Activated B cell treated with CpG ODN at 0.5 μM for 24 hours (primary cell): Measurements from ENCODE around the gene CHKA. TPM values are rescaled to one million over a fixed set of nuclear protein-coding genes. Genes with fewer than 3 reads are reported as not detected.

Source experiments
- ATAC-seq: fragments of 200-7000 bp; cut with Tn5 transposase; one replicate; pipeline ENCODE4 v1.10.0; 2021; ENCODE audit warnings: low read depth, mild to moderate bottlenecking, moderate library complexity
- CTCF ChIA-PET: fragments of 350-600 bp; sonication (Branson Sonifier 250); formaldehyde crosslinking; loops from one replicate; lab custom pipeline; 2021; ENCODE audit warnings: antibody characterized with exemption; lab: Charles Lee
- POLR2A ChIA-PET: fragments of 350-600 bp; sonication (Branson Sonifier 250); formaldehyde crosslinking; loops from one replicate; lab custom pipeline; 2021; ENCODE audit warnings: antibody characterized with exemption; lab: Charles Lee
- DNase-seq: peaks from one replicate; pipeline ENCODE4 v3.0.0; 2022
- H3K27ac Mint-ChIP-seq: one replicate; pipeline ENCODE4 v1.8.0; 2020; ENCODE audit warnings: mixed read lengths
- H3K27me3 Mint-ChIP-seq: one replicate; pipeline ENCODE4 v1.8.0; 2021; ENCODE audit warnings: mixed read lengths
- H3K36me3 Mint-ChIP-seq: one replicate; pipeline ENCODE4 v1.8.0; 2021; ENCODE audit warnings: low read depth, mixed read lengths
- H3K4me1 Mint-ChIP-seq: one replicate; pipeline ENCODE4 v1.8.0; 2021; ENCODE audit warnings: mixed read lengths
- H3K4me3 Mint-ChIP-seq: one replicate; pipeline ENCODE4 v1.8.0; 2020; ENCODE audit warnings: mild to moderate bottlenecking, mixed read lengths
- H3K9me3 Mint-ChIP-seq: one replicate; pipeline ENCODE4 v1.8.0; 2020; ENCODE audit warnings: mixed read lengths
- intact Hi-C: fragments of 100-400 bp; cut with micrococcal nuclease; formaldehyde crosslinking; loops from one replicate; pipeline ENCODE4 v1.15.1; 2024
- total RNA-seq: library from RNA; stranded (reverse); gene quantifications from 2 replicates; pipeline ENCODE4 v1.2.3, GENCODE V29; 2022
- TF ChIP-seq, protein P1 (sequence below): fragments of 200-600 bp; IDR thresholded peaks from one replicate; pipeline ENCODE4 v1.8.0; 2022; ENCODE audit warnings: antibody characterized with exemption, mild to moderate bottlenecking

CHKA gene
- total RNA-seq, 1 donor from 2014 or later, result 16.1 TPM

DNA sequence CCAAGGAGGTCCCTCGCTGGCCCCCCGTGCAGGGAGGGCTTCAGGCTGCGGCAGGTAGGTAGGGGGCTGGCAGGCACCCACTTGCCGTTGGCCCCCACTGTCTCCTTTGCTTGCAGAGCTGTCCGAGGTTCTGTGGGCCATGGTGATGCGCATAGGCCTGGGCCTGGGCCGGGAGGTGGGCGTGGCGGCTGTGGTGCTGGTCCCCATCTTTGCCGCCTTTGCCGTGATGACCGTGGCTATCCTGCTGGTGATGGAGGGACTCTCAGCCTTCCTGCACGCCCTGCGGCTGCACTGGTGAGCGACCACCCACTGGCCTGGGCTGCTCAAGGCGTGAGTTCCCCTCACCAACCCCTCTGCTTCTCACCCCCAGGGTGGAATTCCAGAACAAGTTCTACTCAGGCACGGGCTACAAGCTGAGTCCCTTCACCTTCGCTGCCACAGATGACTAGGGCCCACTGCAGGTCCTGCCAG, 70.8 kb downstream of the CHKA start:
- Mint-ChIP-seq H3K27me3 (no peaks in the 10 kb centered on the region), H3K4me3 (no peak overlapping the region), H3K36me3 (peaks cover 66% of the 10 kb centered on the region), H3K4me1 (peaks cover 3% of the 10 kb centered on the region), H3K9me3 (no peaks in the 10 kb centered on the region), H3K27ac (no peak overlapping the region)
- intact Hi-C loops, result no loop called here
- ChIA-PET CTCF (no interaction called here), POLR2A (no interaction called here)
- TF ChIP-seq, protein P1, sequence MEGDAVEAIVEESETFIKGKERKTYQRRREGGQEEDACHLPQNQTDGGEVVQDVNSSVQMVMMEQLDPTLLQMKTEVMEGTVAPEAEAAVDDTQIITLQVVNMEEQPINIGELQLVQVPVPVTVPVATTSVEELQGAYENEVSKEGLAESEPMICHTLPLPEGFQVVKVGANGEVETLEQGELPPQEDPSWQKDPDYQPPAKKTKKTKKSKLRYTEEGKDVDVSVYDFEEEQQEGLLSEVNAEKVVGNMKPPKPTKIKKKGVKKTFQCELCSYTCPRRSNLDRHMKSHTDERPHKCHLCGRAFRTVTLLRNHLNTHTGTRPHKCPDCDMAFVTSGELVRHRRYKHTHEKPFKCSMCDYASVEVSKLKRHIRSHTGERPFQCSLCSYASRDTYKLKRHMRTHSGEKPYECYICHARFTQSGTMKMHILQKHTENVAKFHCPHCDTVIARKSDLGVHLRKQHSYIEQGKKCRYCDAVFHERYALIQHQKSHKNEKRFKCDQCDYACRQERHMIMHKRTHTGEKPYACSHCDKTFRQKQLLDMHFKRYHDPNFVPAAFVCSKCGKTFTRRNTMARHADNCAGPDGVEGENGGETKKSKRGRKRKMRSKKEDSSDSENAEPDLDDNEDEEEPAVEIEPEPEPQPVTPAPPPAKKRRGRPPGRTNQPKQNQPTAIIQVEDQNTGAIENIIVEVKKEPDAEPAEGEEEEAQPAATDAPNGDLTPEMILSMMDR, result no peak
- ATAC-seq, result no peak
- no peak for DNase-seq

- H3K36me3 Mint-ChIP-seq, result peaks cover 71% of the 10 kb centered on the region
- no peak for ATAC-seq
- no peak overlapping the region for H3K4me3 Mint-ChIP-seq
- H3K4me1 Mint-ChIP-seq, result peaks cover 3% of the 10 kb centered on the region
- intact Hi-C loops, result no loop called here
- H3K27me3 Mint-ChIP-seq, result no peaks in the 10 kb centered on the region
- TF ChIP-seq, protein P1, result no peak
- ChIA-PET POLR2A (no interaction called here), CTCF (interaction anchor here (0.6 kb wide), 1 partner anchor 892 kb away, joined by 3 read pairs; no protein-coding TSS in a partner anchor)
- no peak overlapping the region for H3K27ac Mint-ChIP-seq
- no peak for DNase-seq
- no peaks in the 10 kb centered on the region for H3K9me3 Mint-ChIP-seq
Observed at GRCh38 chr11:68049509-68050370, 71.4 kb downstream of the CHKA start.

GRCh38 chr11:68048681-68049508, 72.3 kb downstream of the CHKA start:
- peaks cover 77% of the 10 kb centered on the region for H3K36me3 Mint-ChIP-seq
- TF ChIP-seq, protein P1, result no peak
- H3K9me3 Mint-ChIP-seq, result no peaks in the 10 kb centered on the region
- H3K27ac Mint-ChIP-seq, result no peak overlapping the region
- H3K4me3 Mint-ChIP-seq, result no peak overlapping the region
- no peaks in the 10 kb centered on the region for H3K27me3 Mint-ChIP-seq
- ATAC-seq, result no peak
- ChIA-PET POLR2A (no interaction called here), CTCF (no interaction called here)
- peaks cover 3% of the 10 kb centered on the region for H3K4me1 Mint-ChIP-seq
- no peak for DNase-seq
- intact Hi-C loops, result no loop called here

- H3K4me3 Mint-ChIP-seq, result no peak overlapping the region
- H3K27me3 Mint-ChIP-seq, result no peaks in the 10 kb centered on the region
- intact Hi-C loops, result no loop called here
- H3K4me1 Mint-ChIP-seq, result no peaks in the 10 kb centered on the region
- no peak overlapping the region for H3K27ac Mint-ChIP-seq
- peaks cover 69% of the 10 kb centered on the region for H3K36me3 Mint-ChIP-seq
- ATAC-seq (no peak), DNase-seq (no peak)
- TF ChIP-seq, protein P1, result no peak
- H3K9me3 Mint-ChIP-seq, result no peaks in the 10 kb centered on the region
- POLR2A ChIA-PET, result no interaction called here
- CTCF ChIA-PET, result no interaction called here
Observed at GRCh38 chr11:68047437-68048290, 73.5 kb downstream of the CHKA start.
